Fibroblast of skin of right quadriceps (primary cell): ENCODE results near the gene AP5S1.
A peak's percentile ranks its signal among the peaks of the same experiment; 100 is the strongest.

Experiments
- DNase-seq: peaks from one replicate; pipeline ENCODE4 v3.0.0-alpha.2; 2013

The AP5S1 gene

GRCh38 chr20:3794701-3795420 is 25.5 kb upstream of the AP5S1 start:
- no peak for DNase-seq

- DNase-seq = peak; percentile 94
Measured at GRCh38 chr20:3795511-3796468, 24.6 kb upstream of the AP5S1 start, which contains the start of gene CDC25B. CDC25B (plus strand) TSS chr20:3796310; CDS start chr20:3796532, 222 bp downstream.

GRCh38 chr20:3796477-3797225 is 23.7 kb upstream of the AP5S1 start:
- DNase-seq = no peak

- DNase-seq = no peak
Measured at GRCh38 chr20:3797226-3797545, 23.2 kb upstream of the AP5S1 start.

GRCh38 chr20:3797592-3798372 is 22.6 kb upstream of the AP5S1 start:
- peak; percentile 31 for DNase-seq

- no peak for DNase-seq
Measured at GRCh38 chr20:3798373-3798768, 22.0 kb upstream of the AP5S1 start.

- no peak for DNase-seq
Measured at GRCh38 chr20:3798908-3799248, 21.5 kb upstream of the AP5S1 start.

- DNase-seq = no peak
Measured at GRCh38 chr20:3800256-3800877, 20.0 kb upstream of the AP5S1 start.

- DNase-seq = no peak
Measured at GRCh38 chr20:3800878-3801260, 19.5 kb upstream of the AP5S1 start.

GRCh38 chr20:3801299-3801698 is 19.0 kb upstream of the AP5S1 start:
- no peak for DNase-seq

GRCh38 chr20:3801846-3802245 is 18.5 kb upstream of the AP5S1 start:
- no peak for DNase-seq

- DNase-seq = no peak
Measured at GRCh38 chr20:3802524-3803239, 17.7 kb upstream of the AP5S1 start.

GRCh38 chr20:3803289-3803688 is 17.1 kb upstream of the AP5S1 start:
- no peak for DNase-seq

GRCh38 chr20:3803854-3804253 is 16.5 kb upstream of the AP5S1 start:
- DNase-seq = no peak

GRCh38 chr20:3804254-3804751 is 16.0 kb upstream of the AP5S1 start:
- no peak for DNase-seq

- DNase-seq = no peak
Measured at GRCh38 chr20:3804781-3805180, 15.6 kb upstream of the AP5S1 start.

- no peak for DNase-seq
Measured at GRCh38 chr20:3808544-3808943, 11.8 kb upstream of the AP5S1 start.

- DNase-seq = peak; percentile 99
Measured at GRCh38 chr20:3811467-3812258, 8.7 kb upstream of the AP5S1 start.

- DNase-seq = no peak
Measured at GRCh38 chr20:3812259-3812681, 8.1 kb upstream of the AP5S1 start.
